HEK293 (cell line): ENCODE measurements around the gene KIAA0232.

Experiments used
- CTCF ChIA-PET: fragments of 350-600 bp; formaldehyde crosslinking; extraction: SDS; loops from one replicate; lab custom pipeline; 2021; ENCODE audit warnings: antibody characterized with exemption; lab: Yijun Ruan, JAX
- POLR2A ChIA-PET: fragments of 300-600 bp; formaldehyde crosslinking; extraction: SDS; loops from one replicate; lab custom pipeline; 2020; ENCODE audit warnings: antibody characterized with exemption, inconsistent platforms; lab: Yijun Ruan, JAX
- H3K27ac ChIP-seq: fragments of 200-500 bp; sonication (Bioruptor generic); 2 replicates; pipeline ENCODE4 v1.5.1; 2014; ENCODE audit warnings: low read depth, low read length, control low read depth, inconsistent platforms; ENCODE audit errors: extremely low read depth
- H3K36me3 ChIP-seq, 2 experiments: fragments of 200-500 bp in 1 of 2; sonication (Bioruptor generic) in 1 of 2; 1 replicate in 1 of 2; 2 replicates in 1 of 2; pipeline ENCODE4 v1.5.1; 2014 to 2017; ENCODE audit warnings: inconsistent platforms in 2 of 2, low read length in 2 of 2; ENCODE audit not compliant: control insufficient read depth in 2 of 2, insufficient read depth in 1 of 2
- H3K4me1 ChIP-seq: fragments of 200-500 bp; sonication (Bioruptor generic); 2 replicates; pipeline ENCODE4 v1.5.1; 2014; ENCODE audit warnings: mild to moderate bottlenecking, low read length, inconsistent platforms; ENCODE audit not compliant: control insufficient read depth, insufficient read depth
- H3K4me3 ChIP-seq: 2 replicates; pipeline ENCODE4 v1.5.1; 2011; ENCODE audit warnings: low read depth, mild to moderate bottlenecking, control low read depth, low read length, moderate library complexity
- H3K9me3 ChIP-seq: fragments of 200-500 bp; sonication (Bioruptor generic); 2 replicates; pipeline ENCODE4 v1.5.1; 2014; ENCODE audit warnings: low read depth, low read length, inconsistent platforms; ENCODE audit not compliant: control insufficient read depth, insufficient read depth
- BCL6B ChIP-seq: fragments of 450-650 bp; formaldehyde crosslinking; IDR thresholded peaks from 2 replicates; pipeline ENCODE4 v1.5.1; 2017; ENCODE audit warnings: missing biosample characterization, missing genetic modification characterization
- GLIS2 ChIP-seq: fragments of 450-650 bp; formaldehyde crosslinking; IDR thresholded peaks from 2 replicates; pipeline ENCODE4 v1.5.1; 2016; ENCODE audit warnings: missing biosample characterization, missing genetic modification characterization
- TCF7L2 ChIP-seq: IDR thresholded peaks from 2 replicates; pipeline ENCODE4 v1.6.1; 2011; ENCODE audit warnings: low read depth, mild to moderate bottlenecking, inconsistent platforms, low read length, moderate library complexity, borderline replicate concordance
- ZFHX2 ChIP-seq: fragments of 450-650 bp; formaldehyde crosslinking; conservative IDR thresholded peaks from 2 replicates; pipeline ENCODE4 v1.5.1; 2016; ENCODE audit warnings: missing biosample characterization, missing genetic modification characterization
- ZFP3 ChIP-seq: fragments of 450-650 bp; formaldehyde crosslinking; IDR thresholded peaks from 2 replicates; pipeline ENCODE4 v1.5.1; 2016; ENCODE audit warnings: low read depth, missing biosample characterization, missing genetic modification characterization
- ZFP37 ChIP-seq: fragments of 450-650 bp; formaldehyde crosslinking; IDR thresholded peaks from 2 replicates; pipeline ENCODE4 v1.5.1; 2016; ENCODE audit warnings: missing biosample characterization, missing genetic modification characterization
- ZFP69B ChIP-seq: fragments of 450-650 bp; formaldehyde crosslinking; IDR thresholded peaks from 2 replicates; pipeline ENCODE4 v1.5.1; 2016; ENCODE audit warnings: missing biosample characterization, missing genetic modification characterization
- ZNF112 ChIP-seq: fragments of 450-650 bp; formaldehyde crosslinking; IDR thresholded peaks from 2 replicates; pipeline ENCODE4 v1.5.0; 2017; ENCODE audit warnings: missing biosample characterization, missing genetic modification characterization
- ZNF184 ChIP-seq: fragments of 450-650 bp; IDR thresholded peaks from 2 replicates; pipeline ENCODE4 v1.5.1; 2018; ENCODE audit warnings: missing biosample characterization, mild to moderate bottlenecking, missing genetic modification characterization
- ZNF211 ChIP-seq: fragments of 450-650 bp; formaldehyde crosslinking; IDR thresholded peaks from 2 replicates; pipeline ENCODE4 v1.5.1; 2016; ENCODE audit warnings: low read depth, missing biosample characterization, missing genetic modification characterization
- ZNF214 ChIP-seq: fragments of 450-650 bp; formaldehyde crosslinking; IDR thresholded peaks from 2 replicates; pipeline ENCODE4 v1.5.1; 2017; ENCODE audit warnings: missing biosample characterization, mild to moderate bottlenecking, missing genetic modification characterization, borderline replicate concordance
- ZNF274 ChIP-seq, 2 experiments: fragments of 200-500 bp in 1 of 2; fragments of 450-650 bp in 1 of 2; sonication (Bioruptor generic) in 1 of 2; formaldehyde crosslinking in 1 of 2; IDR thresholded peaks; 2 replicates each; pipeline versions ENCODE4 v1.5.1 to v1.6.1; 2014 to 2016; ENCODE audit warnings: borderline replicate concordance in 1 of 2, inconsistent platforms in 1 of 2, low read length in 1 of 2, missing biosample characterization in 1 of 2, missing genetic modification characterization in 1 of 2
- ZNF292 ChIP-seq: fragments of 450-650 bp; formaldehyde crosslinking; IDR thresholded peaks from 2 replicates; pipeline ENCODE4 v1.5.1; 2016; ENCODE audit warnings: low read depth, missing biosample characterization, missing genetic modification characterization, borderline replicate concordance
- ZNF423 ChIP-seq: fragments of 450-650 bp; formaldehyde crosslinking; IDR thresholded peaks from 2 replicates; pipeline ENCODE4 v1.5.1; 2016; ENCODE audit warnings: missing biosample characterization, missing genetic modification characterization
- ZNF501 ChIP-seq: fragments of 450-650 bp; formaldehyde crosslinking; IDR thresholded peaks from 2 replicates; pipeline ENCODE4 v1.5.1; 2016; ENCODE audit warnings: missing biosample characterization, missing genetic modification characterization
- ZNF548 ChIP-seq: fragments of 450-650 bp; formaldehyde crosslinking; IDR thresholded peaks from 2 replicates; pipeline ENCODE4 v1.5.1; 2016; ENCODE audit warnings: missing biosample characterization, missing genetic modification characterization
- ZNF623 ChIP-seq: fragments of 450-650 bp; formaldehyde crosslinking; IDR thresholded peaks from 2 replicates; pipeline ENCODE4 v1.5.1; 2016; ENCODE audit warnings: missing biosample characterization, missing genetic modification characterization
- ZNF677 ChIP-seq: fragments of 450-650 bp; IDR thresholded peaks from 2 replicates; pipeline ENCODE4 v1.5.0; 2018; ENCODE audit warnings: missing biosample characterization, mild to moderate bottlenecking, missing genetic modification characterization, moderate library complexity
- ZNF76 ChIP-seq: fragments of 450-650 bp; formaldehyde crosslinking; IDR thresholded peaks from 2 replicates; pipeline ENCODE4; 2016; ENCODE audit warnings: low read depth, missing biosample characterization, missing genetic modification characterization, borderline replicate concordance
- ZNF792 ChIP-seq: fragments of 450-650 bp; formaldehyde crosslinking; IDR thresholded peaks from 2 replicates; pipeline ENCODE4 v1.5.1; 2016; ENCODE audit warnings: missing biosample characterization, missing genetic modification characterization
- ZSCAN18 ChIP-seq: fragments of 450-650 bp; formaldehyde crosslinking; IDR thresholded peaks from 2 replicates; pipeline ENCODE4 v1.5.1; 2016; ENCODE audit warnings: missing biosample characterization, missing genetic modification characterization
- TF ChIP-seq, protein P1 (sequence below): fragments of 450-650 bp; IDR thresholded peaks from 2 replicates; pipeline ENCODE4 v1.5.1; 2018; ENCODE audit warnings: missing biosample characterization, mild to moderate bottlenecking, missing genetic modification characterization

KIAA0232 gene

DNA sequence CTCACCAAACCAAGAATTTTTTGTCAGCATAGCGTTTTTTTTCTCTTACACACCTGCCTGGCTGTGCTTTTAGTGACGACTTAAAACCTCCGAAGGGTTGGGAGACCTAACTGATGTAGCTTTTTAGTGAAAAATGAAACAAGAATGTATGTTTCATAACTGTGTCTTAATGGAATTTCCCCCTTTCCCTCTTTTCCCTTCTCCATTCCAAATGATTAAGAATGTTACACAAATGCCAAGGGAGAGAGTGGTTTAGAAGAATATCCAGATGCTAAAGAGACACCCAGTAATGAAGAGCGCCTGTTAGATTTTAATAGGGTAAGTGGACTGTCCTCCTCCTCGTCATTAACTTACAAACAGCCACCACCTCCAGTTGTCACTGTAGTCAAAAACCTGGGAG, 93.9 kb downstream of the KIAA0232 start:
- H3K4me3 ChIP-seq: no peak overlapping the region
- H3K4me1 ChIP-seq: no peaks in the 10 kb centered on the region
- no peak overlapping the region for H3K27ac ChIP-seq
- ChIA-PET POLR2A (no interaction called here), CTCF (interaction anchor here (5.3 kb wide), 1 partner anchor 157 kb away, joined by 111 read pairs; the partner anchor contains the start of gene BLOC1S4)
- peaks cover 0 to 95% of the 10 kb centered on the region in 2 experiments; a peak in 2 of 3 replicates for H3K36me3 ChIP-seq
- TF ChIP-seq ZFP69B (tag by site-specific recombination) (no peak), ZNF112 (no peak), ZNF792 (tag by site-specific recombination) (no peak)
- H3K9me3 ChIP-seq: no peaks in the 10 kb centered on the region

- no peak for TF ChIP-seq ZNF423 (tag by site-specific recombination)
- TF ChIP-seq ZNF214 (tag by site-specific recombination): no peak
- TF ChIP-seq ZNF677 (tag by site-specific recombination): no peak
- H3K9me3 ChIP-seq: no peaks in the 10 kb centered on the region
- ChIA-PET POLR2A (no interaction called here), CTCF (no interaction called here)
- H3K27ac ChIP-seq: no peak overlapping the region
- H3K4me3 ChIP-seq: no peak overlapping the region
- no peaks in the 10 kb centered on the region for H3K4me1 ChIP-seq
- H3K36me3 ChIP-seq: peaks cover 0 to 95% of the 10 kb centered on the region in 2 experiments; a peak in 2 of 3 replicates
Observed at GRCh38 chr4:6877067-6877466, 94.5 kb downstream of the KIAA0232 start.

- ChIA-PET CTCF (no interaction called here), POLR2A (no interaction called here)
- no peaks in the 10 kb centered on the region for H3K4me1 ChIP-seq
- H3K27ac ChIP-seq: no peak overlapping the region
- peaks cover 0 to 96% of the 10 kb centered on the region in 2 experiments; a peak in 2 of 3 replicates for H3K36me3 ChIP-seq
- H3K9me3 ChIP-seq: no peaks in the 10 kb centered on the region
- TF ChIP-seq ZSCAN18 (tag by site-specific recombination): no peak
- TF ChIP-seq ZFP37 (tag by site-specific recombination): no peak
- TF ChIP-seq ZNF274 (IDR thresholded peaks at IDR 0.05; ENCODE audit: low read length): no peak
- TF ChIP-seq ZNF274 (tag by site-specific recombination; IDR thresholded peaks at IDR 0.05; ENCODE audit: borderline replicate concordance): no peak
- no peak for TF ChIP-seq ZNF623 (tag by site-specific recombination)
- TF ChIP-seq ZNF184 (tag by site-specific recombination): no peak
- TF ChIP-seq ZNF292 (tag by site-specific recombination): no peak
- no peak for TF ChIP-seq ZNF211 (tag by site-specific recombination)
- no peak for TF ChIP-seq ZNF548 (tag by site-specific recombination)
- no peak for TF ChIP-seq ZNF501 (tag by site-specific recombination)
- no peak for TF ChIP-seq ZNF76 (tag by site-specific recombination)
- TF ChIP-seq BCL6B (tag by site-specific recombination): no peak
- no peak for TF ChIP-seq TCF7L2
- TF ChIP-seq, protein P1, sequence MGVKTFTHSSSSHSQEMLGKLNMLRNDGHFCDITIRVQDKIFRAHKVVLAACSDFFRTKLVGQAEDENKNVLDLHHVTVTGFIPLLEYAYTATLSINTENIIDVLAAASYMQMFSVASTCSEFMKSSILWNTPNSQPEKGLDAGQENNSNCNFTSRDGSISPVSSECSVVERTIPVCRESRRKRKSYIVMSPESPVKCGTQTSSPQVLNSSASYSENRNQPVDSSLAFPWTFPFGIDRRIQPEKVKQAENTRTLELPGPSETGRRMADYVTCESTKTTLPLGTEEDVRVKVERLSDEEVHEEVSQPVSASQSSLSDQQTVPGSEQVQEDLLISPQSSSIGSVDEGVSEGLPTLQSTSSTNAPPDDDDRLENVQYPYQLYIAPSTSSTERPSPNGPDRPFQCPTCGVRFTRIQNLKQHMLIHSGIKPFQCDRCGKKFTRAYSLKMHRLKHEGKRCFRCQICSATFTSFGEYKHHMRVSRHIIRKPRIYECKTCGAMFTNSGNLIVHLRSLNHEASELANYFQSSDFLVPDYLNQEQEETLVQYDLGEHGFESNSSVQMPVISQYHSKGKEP: no peak
- TF ChIP-seq ZFP3: no peak
- TF ChIP-seq GLIS2 (tag by site-specific recombination): no peak
- no peak for TF ChIP-seq ZFHX2 (tag by site-specific recombination)
- H3K4me3 ChIP-seq: no peak overlapping the region
Observed at GRCh38 chr4:6878451-6879059, 96.0 kb downstream of the KIAA0232 start.
